ENCODE results near the gene PYROXD2.

PYROXD2 gene

GRCh38 chr10:98338318-98338717, 76.7 kb downstream of the PYROXD2 start:
- no peak overlapping the region for H3K4me3 ChIP-seq (ENCODE audit: low read depth, low read length)
- TF ChIP-seq CTCF (IDR thresholded peaks at IDR 0.05; ENCODE audit: low read depth, low read length): no peak
- H3K9me3 ChIP-seq: no peaks in the 10 kb centered on the region
- no peaks in the 10 kb centered on the region for H3K27me3 ChIP-seq
- H3K36me3 ChIP-seq: no peaks in the 10 kb centered on the region
- H3K4me1 ChIP-seq: no peaks in the 10 kb centered on the region
- no peak for DNase-seq

- H3K36me3 ChIP-seq: no peaks in the 10 kb centered on the region
- no peaks in the 10 kb centered on the region for H3K9me3 ChIP-seq
- H3K4me1 ChIP-seq: no peaks in the 10 kb centered on the region
- H3K27me3 ChIP-seq: no peaks in the 10 kb centered on the region
- TF ChIP-seq CTCF (IDR thresholded peaks at IDR 0.05; ENCODE audit: low read depth, low read length): no peak
- H3K4me3 ChIP-seq (ENCODE audit: low read depth, low read length): no peak overlapping the region
- no peak for DNase-seq
Observed at GRCh38 chr10:98337484-98337883, 77.5 kb downstream of the PYROXD2 start.
